Effector memory CD4-positive, alpha-beta T cell (primary cell): ENCODE results near the gene RNASE13.

Experiments used
- DNase-seq, 3 donors: peaks; one replicate each; pipeline ENCODE4 v3.0.0-alpha.2; 2020
- H3K27ac ChIP-seq: 2 replicates; pipeline ENCODE4 v1.7.0; 2013; ENCODE audit warnings: mild to moderate bottlenecking, low read length, moderate library complexity; ENCODE audit not compliant: insufficient read depth, poor library complexity, severe bottlenecking
- H3K27me3 ChIP-seq: replicated peaks from 2 replicates; pipeline ENCODE4 v1.7.0; 2013; ENCODE audit warnings: mild to moderate bottlenecking, low read length; ENCODE audit not compliant: insufficient read depth, control insufficient read depth, poor library complexity, severe bottlenecking
- H3K36me3 ChIP-seq: 2 replicates; pipeline ENCODE4 v1.7.0; 2013; ENCODE audit warnings: mild to moderate bottlenecking, low read length, moderate library complexity; ENCODE audit not compliant: control insufficient read depth, insufficient read depth
- H3K4me1 ChIP-seq: 2 replicates; pipeline ENCODE4 v1.7.0; 2013; ENCODE audit warnings: low read length, mild to moderate bottlenecking; ENCODE audit not compliant: control insufficient read depth, insufficient read depth, poor library complexity, severe bottlenecking
- H3K4me3 ChIP-seq: 2 replicates; pipeline ENCODE4 v1.7.0; 2013; ENCODE audit warnings: low read length, low read depth, mild to moderate bottlenecking; ENCODE audit not compliant: insufficient read depth, poor library complexity, severe bottlenecking
- H3K9me3 ChIP-seq: 2 replicates; pipeline ENCODE4 v1.7.0; 2013; ENCODE audit warnings: mild to moderate bottlenecking, low read length, moderate library complexity; ENCODE audit not compliant: control insufficient read depth

Gene RNASE13

GRCh38 chr14:21066882-21067502 is 32.4 kb upstream of the RNASE13 start:
- peaks cover 35% of the 10 kb centered on the region for H3K4me1 ChIP-seq
- no peak for DNase-seq
- H3K4me3 ChIP-seq = no peak overlapping the region
- H3K9me3 ChIP-seq = no peaks in the 10 kb centered on the region
- H3K36me3 ChIP-seq = no peaks in the 10 kb centered on the region
- H3K27ac ChIP-seq = no peak overlapping the region
- H3K27me3 ChIP-seq = peaks cover 46% of the 10 kb centered on the region

- no peak overlapping the region for H3K4me3 ChIP-seq
- H3K4me1 ChIP-seq = peaks cover 2% of the 10 kb centered on the region
- H3K36me3 ChIP-seq = no peaks in the 10 kb centered on the region
- no peaks in the 10 kb centered on the region for H3K9me3 ChIP-seq
- peaks cover 13% of the 10 kb centered on the region for H3K27me3 ChIP-seq
- no peak overlapping the region for H3K27ac ChIP-seq
- DNase-seq = no peak
These were observed 28.9 kb upstream of the RNASE13 start for GRCh38 chr14:21063479-21063878.

- Histone ChIP-seq H3K9me3 (no peaks in the 10 kb centered on the region), H3K4me1 (no peaks in the 10 kb centered on the region), H3K36me3 (no peaks in the 10 kb centered on the region), H3K27me3 (peaks cover 3% of the 10 kb centered on the region), H3K4me3 (no peak overlapping the region), H3K27ac (no peak overlapping the region)
- no peak for DNase-seq
These were observed 26.7 kb upstream of the RNASE13 start for GRCh38 chr14:21061347-21061668.

GRCh38 chr14:21060614-21061346 is 26.2 kb upstream of the RNASE13 start:
- no peak overlapping the region for H3K4me3 ChIP-seq
- DNase-seq = no peak
- H3K27me3 ChIP-seq = peaks cover 3% of the 10 kb centered on the region
- H3K9me3 ChIP-seq = no peaks in the 10 kb centered on the region
- H3K4me1 ChIP-seq = no peaks in the 10 kb centered on the region
- H3K36me3 ChIP-seq = no peaks in the 10 kb centered on the region
- no peak overlapping the region for H3K27ac ChIP-seq

- no peak for DNase-seq
- no peaks in the 10 kb centered on the region for H3K9me3 ChIP-seq
- H3K27ac ChIP-seq = no peak overlapping the region
- H3K27me3 ChIP-seq = peaks cover 3% of the 10 kb centered on the region
- H3K36me3 ChIP-seq = no peaks in the 10 kb centered on the region
- H3K4me3 ChIP-seq = no peak overlapping the region
- H3K4me1 ChIP-seq = no peaks in the 10 kb centered on the region
These were observed 25.4 kb upstream of the RNASE13 start for GRCh38 chr14:21059842-21060613.

- no peaks in the 10 kb centered on the region for H3K4me1 ChIP-seq
- no peak for DNase-seq
- H3K36me3 ChIP-seq = no peaks in the 10 kb centered on the region
- H3K27me3 ChIP-seq = no peaks in the 10 kb centered on the region
- no peaks in the 10 kb centered on the region for H3K9me3 ChIP-seq
- H3K27ac ChIP-seq = no peak overlapping the region
- no peak overlapping the region for H3K4me3 ChIP-seq
These were observed 24.3 kb upstream of the RNASE13 start for GRCh38 chr14:21058903-21059302.

- DNase-seq = no peak
- Histone ChIP-seq H3K4me3 (no peak within 1 kb of the TSS), H3K27ac (no peak within 1 kb of the TSS), H3K9me3 (no peaks in the 10 kb centered on the region), H3K27me3 (no peaks in the 10 kb centered on the region), H3K36me3 (no peaks in the 10 kb centered on the region), H3K4me1 (no peaks in the 10 kb centered on the region)
These were observed 23.4 kb upstream of the RNASE13 start, which contains the start of gene RNASE8 for GRCh38 chr14:21057803-21058675. Gene RNASE8, plus strand, starts transcription at chr14:21057822. Its CDS starts 71 bp downstream, at chr14:21057893.

GRCh38 chr14:21056520-21057163 is 22.0 kb upstream of the RNASE13 start:
- DNase-seq = no peak
- Histone ChIP-seq H3K4me3 (no peak overlapping the region), H3K9me3 (no peaks in the 10 kb centered on the region), H3K36me3 (no peaks in the 10 kb centered on the region), H3K4me1 (no peaks in the 10 kb centered on the region), H3K27me3 (no peaks in the 10 kb centered on the region), H3K27ac (no peak overlapping the region)

- no peak overlapping the region for H3K4me3 ChIP-seq
- H3K9me3 ChIP-seq = no peaks in the 10 kb centered on the region
- no peaks in the 10 kb centered on the region for H3K36me3 ChIP-seq
- DNase-seq = no peak
- no peaks in the 10 kb centered on the region for H3K4me1 ChIP-seq
- H3K27ac ChIP-seq = no peak overlapping the region
- H3K27me3 ChIP-seq = no peaks in the 10 kb centered on the region
These were observed 21.0 kb upstream of the RNASE13 start for GRCh38 chr14:21055432-21056117.
